SK-N-SH treated with all-trans-retinoic acid at 6 μM for 48 hours (cell line): Measurements from ENCODE around the gene TMEM263.

Experiments used
- ATAC-seq: fragments of 200-7000 bp; cut with Tn5 transposase; 3 replicates; pipeline ENCODE4 v1.9.1; 2020; ENCODE audit warnings: mild to moderate bottlenecking, moderate library complexity
- ARNTL ChIP-seq: fragments of 450-650 bp; formaldehyde crosslinking; IDR thresholded peaks from 2 replicates; pipeline ENCODE4 v1.5.0; 2020; ENCODE audit warnings: low read depth, mild to moderate bottlenecking, moderate library complexity, borderline replicate concordance
- BACH2 ChIP-seq: fragments of 250-450 bp; sonication (Bioruptor Pico); IDR thresholded peaks from 2 replicates; pipeline ENCODE4 v1.9.0; 2021; ENCODE audit warnings: mild to moderate bottlenecking, borderline replicate concordance
- CSDC2 ChIP-seq: fragments of 250-450 bp; sonication (Bioruptor Pico); IDR thresholded peaks from 2 replicates; pipeline ENCODE4 v1.5.0; 2020; ENCODE audit warnings: mild to moderate bottlenecking, moderate library complexity
- ESRRG ChIP-seq: fragments of 250-450 bp; sonication (Bioruptor Pico); IDR thresholded peaks from 2 replicates; pipeline ENCODE4 v1.6.1; 2021; ENCODE audit warnings: mild to moderate bottlenecking
- GLIS3 ChIP-seq: fragments of 250-450 bp; sonication (Bioruptor Pico); IDR thresholded peaks from 2 replicates; pipeline ENCODE4 v1.5.0; 2020; ENCODE audit warnings: mild to moderate bottlenecking, moderate library complexity
- ISL1 ChIP-seq: fragments of 250-450 bp; sonication (Bioruptor Pico); IDR thresholded peaks from 2 replicates; pipeline ENCODE4 v2.1.2; 2022; ENCODE audit warnings: mild to moderate bottlenecking, moderate library complexity
- OSR1 ChIP-seq: fragments of 250-450 bp; sonication (Bioruptor Pico); IDR thresholded peaks from 2 replicates; pipeline ENCODE4 v1.8.0; 2022; ENCODE audit warnings: moderate library complexity, mild to moderate bottlenecking, inconsistent platforms
- PPARA ChIP-seq: fragments of 250-450 bp; sonication (Bioruptor Pico); IDR thresholded peaks from 2 replicates; pipeline ENCODE4 v1.5.0; 2020; ENCODE audit warnings: mild to moderate bottlenecking, borderline replicate concordance
- RARB ChIP-seq: fragments of 250-450 bp; sonication (Bioruptor Pico); IDR thresholded peaks from 2 replicates; pipeline ENCODE4 v1.8.0; 2021; ENCODE audit warnings: mild to moderate bottlenecking, moderate library complexity
- SNAI2 ChIP-seq: fragments of 250-450 bp; sonication (Bioruptor Pico); IDR thresholded peaks from 2 replicates; pipeline ENCODE4 v1.5.0; 2020; ENCODE audit warnings: mild to moderate bottlenecking, moderate library complexity
- TOX ChIP-seq: fragments of 250-450 bp; sonication (Bioruptor Pico); IDR thresholded peaks from 2 replicates; pipeline ENCODE4 v1.8.0; 2021; ENCODE audit warnings: mild to moderate bottlenecking, moderate library complexity, borderline replicate concordance
- ZC3H10 ChIP-seq: fragments of 250-450 bp; sonication (Bioruptor Pico); IDR thresholded peaks from 2 replicates; pipeline ENCODE4 v1.5.1; 2021; ENCODE audit warnings: mild to moderate bottlenecking, moderate library complexity
- ZFP3 ChIP-seq: fragments of 250-450 bp; sonication (Bioruptor Pico); IDR thresholded peaks from 2 replicates; pipeline ENCODE4 v1.5.0; 2020; ENCODE audit warnings: mild to moderate bottlenecking, moderate library complexity
- ZFP30 ChIP-seq: fragments of 450-650 bp; formaldehyde crosslinking; IDR thresholded peaks from 2 replicates; pipeline ENCODE4 v1.5.0; 2022; ENCODE audit warnings: mild to moderate bottlenecking, moderate library complexity
- ZNF565 ChIP-seq: fragments of 450-650 bp; formaldehyde crosslinking; conservative IDR thresholded peaks from 2 replicates; pipeline ENCODE4 v1.5.0; 2020; ENCODE audit warnings: low read depth, mild to moderate bottlenecking, moderate library complexity
- ZNF70 ChIP-seq: fragments of 450-650 bp; formaldehyde crosslinking; IDR thresholded peaks from 2 replicates; pipeline ENCODE4 v1.5.0; 2020; ENCODE audit warnings: mild to moderate bottlenecking, moderate library complexity
- ZNF8 ChIP-seq: fragments of 450-650 bp; formaldehyde crosslinking; IDR thresholded peaks from 2 replicates; pipeline ENCODE4 v1.5.0; 2020; ENCODE audit warnings: mild to moderate bottlenecking, moderate library complexity
- TF ChIP-seq, protein P1 (sequence below): fragments of 250-450 bp; sonication (Bioruptor Pico); IDR thresholded peaks from 2 replicates; pipeline ENCODE4 v1.8.0; 2020; ENCODE audit warnings: mild to moderate bottlenecking, moderate library complexity, borderline replicate concordance
- TF ChIP-seq, protein P2 (sequence below): fragments of 250-450 bp; sonication (Bioruptor Pico); IDR thresholded peaks from 2 replicates; pipeline ENCODE4 v1.8.0; 2021; ENCODE audit warnings: low read depth, mild to moderate bottlenecking, moderate library complexity, borderline replicate concordance
- TF ChIP-seq, protein P3 (sequence below): fragments of 250-450 bp; sonication (Bioruptor Pico); IDR thresholded peaks from 2 replicates; pipeline ENCODE4 v1.5.0; 2020; ENCODE audit warnings: mild to moderate bottlenecking, moderate library complexity
- TF ChIP-seq, protein P4 (sequence below): fragments of 250-450 bp; sonication (Bioruptor Pico); IDR thresholded peaks from 2 replicates; pipeline ENCODE4 v1.5.1; 2021; ENCODE audit warnings: mild to moderate bottlenecking, moderate library complexity
- TF ChIP-seq, protein P5 (sequence below): fragments of 250-450 bp; sonication (Bioruptor Pico); IDR thresholded peaks from 2 replicates; pipeline ENCODE4 v1.5.1; 2020; ENCODE audit warnings: low read depth, mild to moderate bottlenecking, moderate library complexity

Gene TMEM263

DNA sequence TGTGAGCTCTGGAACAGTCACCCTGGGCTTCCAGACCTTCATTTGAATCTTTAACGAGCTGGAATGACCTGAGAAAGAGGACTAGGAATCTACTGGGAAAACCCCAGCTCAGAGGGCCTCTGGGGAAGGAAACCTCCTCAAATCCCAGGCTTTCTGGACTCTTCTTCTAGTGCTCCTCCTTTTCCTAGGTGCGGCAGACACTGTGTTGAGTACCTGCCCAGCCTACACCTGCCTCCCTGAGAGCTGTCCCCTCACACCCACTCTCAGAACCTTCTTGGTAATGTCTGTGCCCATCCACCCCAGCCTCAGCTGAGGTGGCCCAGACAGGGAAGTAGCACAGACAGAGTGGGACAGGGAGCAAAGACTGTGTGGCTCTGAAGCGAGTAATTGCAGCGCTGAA lies 47.9 kb upstream of the TMEM263 start:
- TF ChIP-seq ZC3H10 (CRISPR knock-in tag) (no peak), ESRRG (CRISPR knock-in tag) (no peak), ZNF8 (CRISPR knock-in tag) (no peak), CSDC2 (CRISPR knock-in tag) (no peak), RARB (CRISPR knock-in tag) (no peak), ZFP3 (no peak), SNAI2 (no peak), BACH2 (CRISPR knock-in tag) (no peak), PPARA (CRISPR knock-in tag) (no peak), OSR1 (CRISPR knock-in tag) (no peak), ZNF70 (no peak), GLIS3 (no peak), ARNTL (CRISPR knock-in tag) (no peak), TOX (no peak), ZNF565 (CRISPR knock-in tag) (no peak), ZFP30 (CRISPR knock-in tag) (no peak)
- TF ChIP-seq, protein P1, sequence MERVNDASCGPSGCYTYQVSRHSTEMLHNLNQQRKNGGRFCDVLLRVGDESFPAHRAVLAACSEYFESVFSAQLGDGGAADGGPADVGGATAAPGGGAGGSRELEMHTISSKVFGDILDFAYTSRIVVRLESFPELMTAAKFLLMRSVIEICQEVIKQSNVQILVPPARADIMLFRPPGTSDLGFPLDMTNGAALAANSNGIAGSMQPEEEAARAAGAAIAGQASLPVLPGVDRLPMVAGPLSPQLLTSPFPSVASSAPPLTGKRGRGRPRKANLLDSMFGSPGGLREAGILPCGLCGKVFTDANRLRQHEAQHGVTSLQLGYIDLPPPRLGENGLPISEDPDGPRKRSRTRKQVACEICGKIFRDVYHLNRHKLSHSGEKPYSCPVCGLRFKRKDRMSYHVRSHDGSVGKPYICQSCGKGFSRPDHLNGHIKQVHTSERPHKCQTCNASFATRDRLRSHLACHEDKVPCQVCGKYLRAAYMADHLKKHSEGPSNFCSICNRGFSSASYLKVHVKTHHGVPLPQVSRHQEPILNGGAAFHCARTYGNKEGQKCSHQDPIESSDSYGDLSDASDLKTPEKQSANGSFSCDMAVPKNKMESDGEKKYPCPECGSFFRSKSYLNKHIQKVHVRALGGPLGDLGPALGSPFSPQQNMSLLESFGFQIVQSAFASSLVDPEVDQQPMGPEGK (CRISPR knock-in tag): no peak
- TF ChIP-seq, protein P2, sequence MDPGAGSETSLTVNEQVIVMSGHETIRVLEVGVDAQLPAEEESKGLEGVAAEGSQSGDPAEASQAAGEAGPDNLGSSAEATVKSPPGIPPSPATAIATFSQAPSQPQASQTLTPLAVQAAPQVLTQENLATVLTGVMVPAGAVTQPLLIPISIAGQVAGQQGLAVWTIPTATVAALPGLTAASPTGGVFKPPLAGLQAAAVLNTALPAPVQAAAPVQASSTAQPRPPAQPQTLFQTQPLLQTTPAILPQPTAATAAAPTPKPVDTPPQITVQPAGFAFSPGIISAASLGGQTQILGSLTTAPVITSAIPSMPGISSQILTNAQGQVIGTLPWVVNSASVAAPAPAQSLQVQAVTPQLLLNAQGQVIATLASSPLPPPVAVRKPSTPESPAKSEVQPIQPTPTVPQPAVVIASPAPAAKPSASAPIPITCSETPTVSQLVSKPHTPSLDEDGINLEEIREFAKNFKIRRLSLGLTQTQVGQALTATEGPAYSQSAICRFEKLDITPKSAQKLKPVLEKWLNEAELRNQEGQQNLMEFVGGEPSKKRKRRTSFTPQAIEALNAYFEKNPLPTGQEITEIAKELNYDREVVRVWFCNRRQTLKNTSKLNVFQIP (CRISPR knock-in tag): no peak
- TF ChIP-seq, protein P3, sequence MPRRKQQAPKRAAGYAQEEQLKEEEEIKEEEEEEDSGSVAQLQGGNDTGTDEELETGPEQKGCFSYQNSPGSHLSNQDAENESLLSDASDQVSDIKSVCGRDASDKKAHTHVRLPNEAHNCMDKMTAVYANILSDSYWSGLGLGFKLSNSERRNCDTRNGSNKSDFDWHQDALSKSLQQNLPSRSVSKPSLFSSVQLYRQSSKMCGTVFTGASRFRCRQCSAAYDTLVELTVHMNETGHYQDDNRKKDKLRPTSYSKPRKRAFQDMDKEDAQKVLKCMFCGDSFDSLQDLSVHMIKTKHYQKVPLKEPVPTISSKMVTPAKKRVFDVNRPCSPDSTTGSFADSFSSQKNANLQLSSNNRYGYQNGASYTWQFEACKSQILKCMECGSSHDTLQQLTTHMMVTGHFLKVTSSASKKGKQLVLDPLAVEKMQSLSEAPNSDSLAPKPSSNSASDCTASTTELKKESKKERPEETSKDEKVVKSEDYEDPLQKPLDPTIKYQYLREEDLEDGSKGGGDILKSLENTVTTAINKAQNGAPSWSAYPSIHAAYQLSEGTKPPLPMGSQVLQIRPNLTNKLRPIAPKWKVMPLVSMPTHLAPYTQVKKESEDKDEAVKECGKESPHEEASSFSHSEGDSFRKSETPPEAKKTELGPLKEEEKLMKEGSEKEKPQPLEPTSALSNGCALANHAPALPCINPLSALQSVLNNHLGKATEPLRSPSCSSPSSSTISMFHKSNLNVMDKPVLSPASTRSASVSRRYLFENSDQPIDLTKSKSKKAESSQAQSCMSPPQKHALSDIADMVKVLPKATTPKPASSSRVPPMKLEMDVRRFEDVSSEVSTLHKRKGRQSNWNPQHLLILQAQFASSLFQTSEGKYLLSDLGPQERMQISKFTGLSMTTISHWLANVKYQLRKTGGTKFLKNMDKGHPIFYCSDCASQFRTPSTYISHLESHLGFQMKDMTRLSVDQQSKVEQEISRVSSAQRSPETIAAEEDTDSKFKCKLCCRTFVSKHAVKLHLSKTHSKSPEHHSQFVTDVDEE (CRISPR knock-in tag): no peak
- no peak for ATAC-seq

DNA sequence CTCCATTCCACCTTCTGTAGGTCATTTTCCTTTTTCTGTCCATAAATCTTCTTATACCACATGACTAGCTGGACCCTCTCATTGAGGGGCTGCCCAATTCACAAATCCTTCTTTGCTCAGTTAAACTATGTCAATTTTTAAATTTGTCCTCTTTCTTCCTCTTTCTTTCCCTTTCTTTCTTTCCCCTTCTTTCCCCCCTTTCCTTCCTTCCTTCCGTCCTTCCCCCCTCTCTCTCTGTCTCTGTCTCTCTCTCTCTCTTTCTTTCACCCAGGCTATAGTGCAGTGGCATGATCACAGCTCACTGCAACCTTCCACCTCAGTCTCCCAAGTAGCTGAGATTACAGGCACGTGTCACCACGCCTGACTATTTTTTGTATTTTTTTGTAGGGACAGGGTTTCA lies 47.1 kb upstream of the TMEM263 start:
- ATAC-seq: no peak
- TF ChIP-seq ZFP30 (CRISPR knock-in tag): no peak
- TF ChIP-seq TOX: no peak
- no peak for TF ChIP-seq BACH2 (CRISPR knock-in tag)
- no peak for TF ChIP-seq ISL1 (CRISPR knock-in tag)
- TF ChIP-seq PPARA (CRISPR knock-in tag): no peak
- TF ChIP-seq, protein P3 (CRISPR knock-in tag): no peak
- TF ChIP-seq, protein P1 (CRISPR knock-in tag): no peak
- no peak for TF ChIP-seq SNAI2
- TF ChIP-seq, protein P4, sequence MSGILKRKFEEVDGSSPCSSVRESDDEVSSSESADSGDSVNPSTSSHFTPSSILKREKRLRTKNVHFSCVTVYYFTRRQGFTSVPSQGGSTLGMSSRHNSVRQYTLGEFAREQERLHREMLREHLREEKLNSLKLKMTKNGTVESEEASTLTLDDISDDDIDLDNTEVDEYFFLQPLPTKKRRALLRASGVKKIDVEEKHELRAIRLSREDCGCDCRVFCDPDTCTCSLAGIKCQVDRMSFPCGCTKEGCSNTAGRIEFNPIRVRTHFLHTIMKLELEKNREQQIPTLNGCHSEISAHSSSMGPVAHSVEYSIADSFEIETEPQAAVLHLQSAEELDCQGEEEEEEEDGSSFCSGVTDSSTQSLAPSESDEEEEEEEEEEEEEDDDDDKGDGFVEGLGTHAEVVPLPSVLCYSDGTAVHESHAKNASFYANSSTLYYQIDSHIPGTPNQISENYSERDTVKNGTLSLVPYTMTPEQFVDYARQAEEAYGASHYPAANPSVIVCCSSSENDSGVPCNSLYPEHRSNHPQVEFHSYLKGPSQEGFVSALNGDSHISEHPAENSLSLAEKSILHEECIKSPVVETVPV: no peak
- no peak for TF ChIP-seq ZNF8 (CRISPR knock-in tag)
- TF ChIP-seq ZC3H10 (CRISPR knock-in tag): no peak
- TF ChIP-seq ZNF70: no peak
- TF ChIP-seq ZNF565 (CRISPR knock-in tag): no peak
- TF ChIP-seq, protein P5, sequence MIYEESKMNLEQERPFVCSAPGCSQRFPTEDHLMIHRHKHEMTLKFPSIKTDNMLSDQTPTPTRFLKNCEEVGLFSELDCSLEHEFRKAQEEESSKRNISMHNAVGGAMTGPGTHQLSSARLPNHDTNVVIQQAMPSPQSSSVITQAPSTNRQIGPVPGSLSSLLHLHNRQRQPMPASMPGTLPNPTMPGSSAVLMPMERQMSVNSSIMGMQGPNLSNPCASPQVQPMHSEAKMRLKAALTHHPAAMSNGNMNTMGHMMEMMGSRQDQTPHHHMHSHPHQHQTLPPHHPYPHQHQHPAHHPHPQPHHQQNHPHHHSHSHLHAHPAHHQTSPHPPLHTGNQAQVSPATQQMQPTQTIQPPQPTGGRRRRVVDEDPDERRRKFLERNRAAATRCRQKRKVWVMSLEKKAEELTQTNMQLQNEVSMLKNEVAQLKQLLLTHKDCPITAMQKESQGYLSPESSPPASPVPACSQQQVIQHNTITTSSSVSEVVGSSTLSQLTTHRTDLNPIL: no peak
